GM12878 (cell line): ENCODE data around the gene AGRN. TPM values are rescaled to one million over a fixed set of nuclear protein-coding genes. Genes with fewer than 3 reads are reported as not detected.
"Not testable (repeated sequence)": the region's sequence is repeated elsewhere in the genome, so short reads cannot be mapped to it uniquely, and the experiment has no call there.

Experiments used
- ATAC-seq: fragments of 200-7000 bp; cut with Tn5 transposase; 3 replicates; pipeline ENCODE4 v1.9.1; 2020; ENCODE audit warnings: mild to moderate bottlenecking, moderate library complexity
- BruUV-seq: library from RNA; stranded (reverse); fragments of 400-500 nt; replicated peaks from 2 replicates; lab custom pipeline; 2021; lab: Mats Ljungman, UMichigan
- CTCF ChIA-PET: fragments of 300-600 bp; sonication (Branson Sonifier 250); formaldehyde crosslinking; extraction: SDS; loops from one replicate; lab custom pipeline; 2021; ENCODE audit warnings: inconsistent platforms; lab: Yijun Ruan, JAX
- POLR2A ChIA-PET: fragments of 350-600 bp; formaldehyde crosslinking; extraction: SDS; loops from one replicate; lab custom pipeline; 2021; ENCODE audit warnings: inconsistent platforms; lab: Charles Lee
- RAD21 ChIA-PET: fragments of 300-600 bp; sonication (Branson Sonifier 250); formaldehyde crosslinking; loops from one replicate; lab custom pipeline; 2023; ENCODE audit warnings: antibody characterized with exemption; ENCODE audit not compliant: unreplicated experiment; lab: Charles Lee
- SMC1A ChIA-PET: fragments of 300-600 bp; sonication (Branson Sonifier 250); formaldehyde crosslinking; loops from one replicate; lab custom pipeline; 2023; ENCODE audit not compliant: unreplicated experiment, uncharacterized antibody; lab: Charles Lee
- DNase-seq: peaks from one replicate; pipeline ENCODE4 v3.0.0-alpha.2; 2011; ENCODE audit warnings: low read depth, low spot score
- FAIRE-seq: peaks from 3 replicates; lab custom pipeline; 2011; peaks lifted over from hg19 to GRCh38; lab: Jason Lieb, UNC
- H2AFZ ChIP-seq: 2 replicates; pipeline ENCODE4 v1.6.0; 2011; ENCODE audit warnings: low read depth, low read length, control low read depth; ENCODE audit not compliant: control insufficient read depth
- H3K27ac ChIP-seq: 2 replicates; pipeline ENCODE4 v1.5.1; 2011; ENCODE audit warnings: control low read depth; ENCODE audit not compliant: control insufficient read depth, insufficient read depth
- H3K27me3 ChIP-seq, 2 experiments: replicated peaks in 1 of 2; 2 replicates each; pipeline versions ENCODE4 v1.6.0 to v1.6.1; 2011; ENCODE audit warnings: low read length in 1 of 2; ENCODE audit not compliant: control insufficient read depth in 2 of 2, insufficient read depth in 2 of 2
- H3K36me3 ChIP-seq, 2 experiments: 2 replicates each; pipeline ENCODE4 v1.5.1; 2011; ENCODE audit warnings: low read length in 1 of 2; ENCODE audit not compliant: control insufficient read depth in 2 of 2, insufficient read depth in 2 of 2
- H3K4me1 ChIP-seq: 2 replicates; pipeline ENCODE4 v1.6.1; 2011; ENCODE audit warnings: mild to moderate bottlenecking, low read length, moderate library complexity, mixed read lengths; ENCODE audit not compliant: control insufficient read depth, insufficient read depth
- H3K4me2 ChIP-seq: 2 replicates; pipeline ENCODE4 v1.6.0; 2011; ENCODE audit warnings: control low read depth; ENCODE audit not compliant: control insufficient read depth, insufficient read depth
- H3K4me3 ChIP-seq: fragments of 200-600 bp; sonication (generic); 2 replicates; pipeline ENCODE4 v1.5.1; 2016
- H3K79me2 ChIP-seq: 2 replicates; pipeline ENCODE4 v1.6.0; 2011; ENCODE audit warnings: low read length; ENCODE audit not compliant: control insufficient read depth, insufficient read depth
- H3K9ac ChIP-seq: 2 replicates; pipeline ENCODE4 v1.8.0; 2011; ENCODE audit warnings: low read length, control low read depth, mixed read lengths; ENCODE audit not compliant: control insufficient read depth, insufficient read depth
- H3K9me3 ChIP-seq: replicated peaks from 3 replicates; pipeline ENCODE4 v1.5.1; 2011; ENCODE audit warnings: mild to moderate bottlenecking, low read length; ENCODE audit not compliant: control insufficient read depth, insufficient read depth
- H4K20me1 ChIP-seq: 2 replicates; pipeline ENCODE4 v1.6.0; 2011; ENCODE audit not compliant: control insufficient read depth, insufficient read depth
- MLLT1 ChIP-seq: fragments of 450-650 bp; IDR thresholded peaks from 2 replicates; pipeline ENCODE4 v1.6.1; 2016; ENCODE audit warnings: mild to moderate bottlenecking
- WGBS: methylation state at CpG from one replicate; pipeline ENCODE4 v1.1.6; 2016; ENCODE audit warnings: low lambda C conversion rate; ENCODE audit not compliant: insufficient replicate concordance, insufficient coverage; ENCODE audit errors: missing lambda C conversion rate; 5-methylcytosine and 5-hydroxymethylcytosine counted together
- in situ Hi-C: fragments of 300-500 bp; cut with MboI; formaldehyde crosslinking; loops from 9 replicates; pipeline ENCODE4 v1.14.3; 2018; ENCODE audit warnings: mixed read lengths
- intact Hi-C: fragments of 100-400 bp; cut with micrococcal nuclease; formaldehyde crosslinking; loops from one replicate; pipeline ENCODE4 v1.14.2; 2022; ENCODE audit not compliant: unreplicated experiment
- polyA plus RNA-seq, 11 experiments: library from polyadenylated mRNA; depleted of rRNA in 4 of 11; unstranded in 6 of 11; stranded (reverse) in 5 of 11; fragments of >200 nt; fragmentation: Nextera tagmentation in 4 of 11; fragmentation: Illumina TruSeq in 1 of 11; extraction: Ambion mirVana in 4 of 11; extraction: Trizol in 1 of 11; gene quantifications; 1 replicate in 1 of 11; 2 replicates in 10 of 11; pipeline versions ENCODE4 v1.2.1 to v1.2.3, GENCODE V29; 2011 to 2016; ENCODE audit warnings: inconsistent platforms in 2 of 11, missing spikeins in 2 of 11, low read depth in 1 of 11
- total RNA-seq, 4 experiments: library from RNA; depleted of rRNA in 3 of 4; stranded (reverse); fragments of >200 nt in 3 of 4; fragmentation: Illumina TruSeq in 1 of 4; extraction: Trizol in 1 of 4; gene quantifications; 2 replicates each; pipeline versions ENCODE4 v1.2.1 to v1.2.3, GENCODE V29; 2013 to 2021

AGRN gene
- total and polyA plus RNA-seq, 10 of the 15 experiments (the other 5 are each of a cell fraction or from before 2014, with no cell fraction given) = 0.02 to 41.8 (median 4.1) TPM

- 40% methylated on average over 12 of the region's 13 CpGs for WGBS
- DNase-seq, H4K20me1 ChIP-seq, H3K27me3 ChIP-seq, intact Hi-C loops, FAIRE-seq, in situ Hi-C loops, H3K9me3 ChIP-seq, H3K36me3 ChIP-seq: not testable (repeated sequence)
- Histone ChIP-seq H3K4me3 (peak overlapping the region; percentile 56; the same call in 1 of the 2 replicates), H3K4me1 (peaks cover 12% of the 10 kb centered on the region), H3K79me2 (peaks cover 22% of the 10 kb centered on the region), H3K9ac (peak overlapping the region; percentile 91), H3K4me2 (peak overlapping the region; percentile 46), H2AFZ (peak overlapping the region; percentile 73; the same call in 1 of the 2 replicates), H3K27ac (peak overlapping the region; percentile 92)
- ChIA-PET CTCF (interaction anchor here (1.0 to 7.4 kb wide), 11 partner anchors 10 to 238 kb away, joined by 3 to 68 read pairs (median 4); partner anchors contain the start of gene PLEKHN1), SMC1A (interaction anchor here (1.0 to 2.8 kb wide), 6 partner anchors 11 to 50 kb away, joined by 3 to 13 read pairs (median 8); partner anchors contain the start of gene HES4), RAD21 (interaction anchor here (1.1 to 3.2 kb wide), 6 partner anchors 19 to 51 kb away, joined by 3 to 24 read pairs (median 5); partner anchors contain the start of gene PERM1), POLR2A (interaction anchor here (0.5 to 4.0 kb wide), 9 partner anchors 9 to 238 kb away, joined by 3 to 22 read pairs (median 6); no protein-coding TSS in a partner anchor)
- ATAC-seq = peak; percentile 7
- peak; percentile 85 for TF ChIP-seq MLLT1
- TSS peak; percentile 99 for BruUV-seq
Measured at GRCh38 chr1:1012736-1013104, 7.2 kb upstream of the AGRN start.
